LoVo (cell line): ENCODE data around the gene PRSS35.
"Not testable (repeated sequence)": the region's sequence is repeated elsewhere in the genome, so short reads cannot be mapped to it uniquely, and the experiment has no call there.

ENCODE experiments used
- DNase-seq: peaks from one replicate; pipeline ENCODE4 v3.0.0-alpha.2; 2016; ENCODE audit warnings: low spot score

Gene PRSS35

GRCh38 chr6:83518816-83519480, 6.6 kb downstream of the PRSS35 start:
- DNase-seq: no peak

DNA sequence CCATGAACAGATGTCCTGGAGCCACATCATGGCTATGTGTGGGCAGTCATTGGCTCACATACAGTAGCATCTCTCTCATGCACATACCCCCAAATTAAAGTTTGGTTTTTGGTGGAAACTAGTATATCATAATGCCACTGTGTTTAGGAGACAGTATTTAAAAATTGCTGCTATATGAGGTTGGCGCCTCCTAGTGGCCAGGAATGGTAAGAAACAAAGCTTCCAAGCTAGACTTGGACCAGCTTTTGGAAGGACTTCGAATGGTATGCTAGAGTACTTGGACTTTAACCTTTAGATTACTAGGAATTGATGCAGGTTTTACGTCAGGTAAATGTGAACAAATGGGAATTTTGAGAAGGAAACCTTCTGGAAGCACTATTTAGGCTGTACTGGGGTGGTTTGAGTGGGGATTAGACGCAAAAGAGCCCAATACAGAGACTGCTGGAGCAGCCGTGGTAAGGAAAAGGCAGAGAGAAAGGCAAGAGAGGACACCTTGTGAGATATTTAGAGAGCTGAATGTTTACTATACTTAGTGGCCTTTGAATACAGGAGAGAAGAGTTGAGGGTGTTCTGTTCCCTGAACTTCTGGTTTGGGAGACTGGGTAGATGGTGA, 23.8 kb downstream of the PRSS35 start:
- DNase-seq: peak; percentile 51

DNA sequence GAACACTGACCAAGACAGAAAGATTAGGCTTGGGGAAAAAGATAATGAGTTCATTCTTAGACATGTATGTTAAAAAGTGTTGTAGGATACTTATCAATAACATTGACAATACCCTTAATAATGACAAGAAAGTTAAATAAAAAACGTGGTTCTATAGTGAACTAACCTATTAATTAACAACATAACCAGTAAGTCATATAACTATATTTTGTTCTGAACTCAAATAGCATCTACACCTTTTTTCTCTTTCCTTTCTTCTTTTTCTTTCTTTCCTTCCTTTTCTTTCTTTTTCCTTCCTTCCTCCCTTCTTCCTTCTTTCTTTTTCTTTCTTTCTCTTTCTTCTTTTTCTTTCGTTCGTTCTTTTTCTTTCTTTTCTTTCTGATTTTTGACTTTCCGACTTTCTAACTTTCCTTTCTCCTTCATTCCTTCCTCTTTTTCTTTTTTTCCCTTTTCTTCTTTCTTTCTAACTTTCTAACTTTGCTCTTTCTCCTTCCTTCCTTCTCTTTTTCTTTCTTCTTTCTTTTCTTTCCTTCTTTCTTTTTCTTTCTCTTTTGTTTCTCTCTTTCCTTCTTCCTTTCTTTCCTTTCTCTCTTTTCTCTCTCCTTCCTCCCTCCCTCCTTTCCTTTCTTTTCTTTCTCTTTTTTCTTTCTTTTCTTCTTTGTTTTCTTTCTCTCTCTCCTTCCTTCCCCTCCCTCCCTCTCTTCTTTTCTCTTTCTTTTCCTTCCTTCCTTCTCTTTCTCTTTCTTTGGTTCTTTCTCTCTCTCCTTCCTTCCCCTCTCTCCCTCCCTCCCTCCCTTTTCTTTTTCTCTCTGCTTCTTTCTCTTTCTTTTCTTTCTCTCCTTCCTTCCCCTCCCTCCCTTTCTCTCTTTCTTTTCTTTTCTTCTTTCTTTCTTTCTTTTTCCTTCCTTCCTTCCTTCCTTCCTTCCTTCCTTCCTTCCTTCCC, 24.6 kb downstream of the PRSS35 start:
- DNase-seq: no peak

GRCh38 chr6:83539678-83540077, 27.3 kb downstream of the PRSS35 start:
- DNase-seq: no peak

DNA sequence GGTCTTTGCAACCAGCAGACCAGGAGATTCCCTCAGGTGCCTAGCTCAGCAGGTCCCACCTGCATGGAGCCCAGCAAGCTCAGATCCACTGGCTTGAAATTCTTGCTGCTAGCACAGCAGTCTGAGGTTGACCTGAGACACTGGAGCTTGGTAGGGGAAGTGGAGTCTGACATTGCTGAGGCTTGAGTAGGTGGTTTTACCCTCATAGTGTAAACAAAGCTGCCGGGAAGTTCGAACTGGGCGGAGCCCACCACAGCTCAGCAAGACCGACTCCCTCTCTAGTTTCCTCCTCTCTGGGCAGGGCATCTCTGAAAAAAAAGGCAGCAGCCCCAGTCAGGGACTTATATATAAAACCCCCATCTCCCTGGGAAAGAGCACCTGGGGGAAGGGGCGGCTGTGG, 34.3 kb downstream of the PRSS35 start:
- DNase-seq: no peak

DNA sequence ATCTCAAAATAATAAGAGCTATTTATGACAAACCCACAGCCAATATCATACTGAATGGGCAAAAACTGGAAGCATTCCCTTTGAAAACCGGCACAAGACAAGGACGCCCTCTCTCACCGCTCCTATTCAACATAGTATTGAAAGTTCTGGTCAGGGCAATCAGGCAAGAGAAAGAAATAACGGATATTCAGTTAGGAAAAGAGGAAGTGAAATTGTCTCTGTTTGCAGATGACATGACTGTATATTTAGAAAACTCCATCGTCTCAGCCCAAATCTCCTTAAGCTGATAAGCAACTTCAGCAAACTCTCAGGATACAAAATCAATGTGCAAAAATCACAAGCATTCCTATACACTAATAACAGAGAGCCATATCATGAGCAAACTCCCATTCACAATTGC, 38.1 kb downstream of the PRSS35 start:
- not testable (repeated sequence) for DNase-seq

- not testable (repeated sequence) for DNase-seq
These were observed 39.4 kb downstream of the PRSS35 start for GRCh38 chr6:83551748-83552147.

DNA sequence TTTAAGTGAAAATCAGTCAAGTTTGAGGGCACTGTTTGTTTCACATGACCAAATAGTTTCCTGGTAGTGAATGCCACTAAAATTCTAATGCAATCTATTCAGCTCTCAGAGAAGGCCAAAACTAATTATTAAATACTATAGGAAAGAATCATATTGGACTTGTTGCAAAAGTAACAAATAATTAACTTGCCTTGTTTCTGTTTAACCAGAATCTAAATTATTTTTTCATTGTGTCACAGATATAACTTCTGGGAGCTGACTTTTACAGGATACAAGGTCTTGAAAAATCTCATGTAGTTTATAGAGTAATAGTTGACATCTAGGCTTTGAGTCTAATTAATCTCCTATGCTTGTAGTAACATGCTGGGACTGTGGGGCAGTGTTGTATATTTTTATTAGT, 44.5 kb downstream of the PRSS35 start:
- no peak for DNase-seq

- no peak for DNase-seq
These were observed 46.6 kb downstream of the PRSS35 start for GRCh38 chr6:83558975-83559374.

- DNase-seq: not testable (repeated sequence)
These were observed 59.4 kb downstream of the PRSS35 start for GRCh38 chr6:83571663-83572185.

DNA sequence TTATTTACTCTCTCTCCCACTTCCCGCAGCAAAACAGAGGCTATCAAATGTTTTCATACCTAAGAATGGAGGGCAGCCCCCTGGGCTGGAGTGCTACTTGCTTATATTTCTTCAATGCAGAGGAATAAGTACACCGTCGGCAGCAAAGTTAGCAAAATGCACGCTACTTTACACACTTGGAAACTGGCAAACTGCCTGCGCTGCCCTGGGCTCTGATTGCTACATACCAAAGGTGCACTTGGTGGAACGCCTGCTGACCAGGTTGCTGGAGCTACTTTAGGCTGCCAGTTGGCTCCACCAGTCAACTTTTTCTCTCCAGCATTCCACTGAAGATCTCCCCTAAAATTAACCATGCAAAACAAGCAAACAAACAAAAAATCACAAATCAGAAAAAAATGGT, 62.4 kb downstream of the PRSS35 start:
- DNase-seq: no peak
